Nephron (organoid): ENCODE data around the gene MAZ.
"Not testable (repeated sequence)": the region's sequence is repeated elsewhere in the genome, so short reads cannot be mapped to it uniquely, and the experiment has no call there.

Experiments
- H3K27ac Mint-ChIP-seq, 3 experiments: 2 replicates each; pipeline ENCODE4 v1.8.0; 2020; ENCODE audit warnings: mixed read lengths in 3 of 3, mild to moderate bottlenecking in 2 of 3, moderate library complexity in 1 of 3
- H3K27me3 Mint-ChIP-seq: 2 replicates; pipeline ENCODE4 v1.8.0; 2021; ENCODE audit warnings: low read depth, mild to moderate bottlenecking, moderate library complexity, mixed read lengths
- H3K36me3 Mint-ChIP-seq: 2 replicates; pipeline ENCODE4 v1.8.0; 2020; ENCODE audit warnings: low read depth, mixed read lengths
- H3K4me1 Mint-ChIP-seq: 2 replicates; pipeline ENCODE4 v1.8.0; 2020; ENCODE audit warnings: mixed read lengths
- H3K4me3 Mint-ChIP-seq, 3 experiments: 2 replicates each; pipeline ENCODE4 v1.8.0; 2020; ENCODE audit warnings: mild to moderate bottlenecking in 3 of 3, mixed read lengths in 3 of 3, moderate library complexity in 2 of 3
- H3K9me3 Mint-ChIP-seq: 2 replicates; pipeline ENCODE4 v1.8.0; 2020; ENCODE audit warnings: mixed read lengths
- CTCF ChIP-seq, 3 experiments: fragments of 200-600 bp; sonication (generic); IDR thresholded peaks; one replicate each; pipeline ENCODE4 v1.5.0; 2021; ENCODE audit warnings: antibody characterized with exemption in 3 of 3; ENCODE audit not compliant: unreplicated experiment in 3 of 3

MAZ gene

GRCh38 chr16:29790949-29791844, 15.1 kb upstream of the MAZ start:
- Mint-ChIP-seq H3K27me3 (no peaks in the 10 kb centered on the region), H3K27ac (peak overlapping the region; percentile 99 to 100 (median 99)), H3K4me3 (peak overlapping the region; percentile 97 to 99 (median 98)), H3K9me3 (no peaks in the 10 kb centered on the region), H3K4me1 (peaks cover 32% of the 10 kb centered on the region), H3K36me3 (peaks cover 13% of the 10 kb centered on the region)
- no peak for TF ChIP-seq CTCF (IDR thresholded peaks at IDR 0.05; ENCODE audit: unreplicated experiment in 3 of 3)

- Mint-ChIP-seq H3K9me3 (no peaks in the 10 kb centered on the region), H3K27me3 (no peaks in the 10 kb centered on the region), H3K4me3 (peak overlapping the region; percentile 97 to 99 (median 98)), H3K4me1 (peaks cover 32% of the 10 kb centered on the region), H3K27ac (peak overlapping the region; percentile 99 to 100 (median 99)), H3K36me3 (peaks cover 19% of the 10 kb centered on the region)
- TF ChIP-seq CTCF (IDR thresholded peaks at IDR 0.05; ENCODE audit: unreplicated experiment in 3 of 3) = no peak
Measured at GRCh38 chr16:29791845-29792807, 14.2 kb upstream of the MAZ start.

GRCh38 chr16:29793153-29793552, 13.2 kb upstream of the MAZ start:
- not testable (repeated sequence) for H3K9me3 Mint-ChIP-seq, H3K27me3 Mint-ChIP-seq, H3K4me3 Mint-ChIP-seq
- Mint-ChIP-seq H3K27ac (peak overlapping the region in 1 of 3 experiments; percentile 2), H3K36me3 (peaks cover 29% of the 10 kb centered on the region), H3K4me1 (peaks cover 32% of the 10 kb centered on the region)

- Mint-ChIP-seq H3K4me3 (no peak overlapping the region), H3K4me1 (peaks cover 32% of the 10 kb centered on the region), H3K9me3 (no peaks in the 10 kb centered on the region), H3K27me3 (no peaks in the 10 kb centered on the region), H3K36me3 (peaks cover 38% of the 10 kb centered on the region), H3K27ac (no peak overlapping the region)
- no peak for TF ChIP-seq CTCF (IDR thresholded peaks at IDR 0.05; ENCODE audit: unreplicated experiment in 3 of 3)
Measured at GRCh38 chr16:29794231-29794710, 12.1 kb upstream of the MAZ start.

GRCh38 chr16:29802416-29802935, 3.9 kb upstream of the MAZ start:
- H3K4me3 Mint-ChIP-seq = peak overlapping the region; percentile 62 to 100 (median 81)
- H3K27me3 Mint-ChIP-seq = no peaks in the 10 kb centered on the region
- H3K4me1 Mint-ChIP-seq = peaks cover 35% of the 10 kb centered on the region
- H3K9me3 Mint-ChIP-seq = no peaks in the 10 kb centered on the region
- H3K27ac Mint-ChIP-seq = peak overlapping the region; percentile 88 to 99 (median 98)
- TF ChIP-seq CTCF (IDR thresholded peaks at IDR 0.05; ENCODE audit: unreplicated experiment in 3 of 3) = no peak
- peaks cover 38% of the 10 kb centered on the region for H3K36me3 Mint-ChIP-seq

- Mint-ChIP-seq H3K4me3 (peak overlapping the region; percentile 96 to 100 (median 97)), H3K36me3 (peaks cover 32% of the 10 kb centered on the region), H3K4me1 (peaks cover 50% of the 10 kb centered on the region)
Measured at GRCh38 chr16:29804020-29804419, 2.3 kb upstream of the MAZ start.

More at GRCh38 chr16:29804020-29804419, 2.3 kb upstream of the MAZ start:
- Mint-ChIP-seq H3K27me3 (no peaks in the 10 kb centered on the region), H3K27ac (peak overlapping the region; percentile 97 to 99 (median 98)), H3K9me3 (no peaks in the 10 kb centered on the region)
- no peak for TF ChIP-seq CTCF (IDR thresholded peaks at IDR 0.05; ENCODE audit: unreplicated experiment in 3 of 3)
